D721Med (cell line): ENCODE results near the gene COMMD1.

Source experiments
- DNase-seq: peaks from one replicate; pipeline ENCODE4 v3.0.0; 2011; ENCODE audit warnings: low spot score; ENCODE audit not compliant: insufficient read length
- FAIRE-seq: peaks from 2 replicates; lab custom pipeline; 2011; peaks lifted over from hg19 to GRCh38; lab: Jason Lieb, UNC
- TF ChIP-seq, protein P1 (sequence below): IDR thresholded peaks from 2 replicates; pipeline ENCODE4 v1.5.1; 2012; ENCODE audit warnings: mild to moderate bottlenecking, control low read depth; ENCODE audit not compliant: insufficient read depth; ENCODE audit errors: missing control alignments

The COMMD1 gene

GRCh38 chr2:62054029-62054791 is 148.7 kb downstream of the COMMD1 start:
- TF ChIP-seq, protein P1, sequence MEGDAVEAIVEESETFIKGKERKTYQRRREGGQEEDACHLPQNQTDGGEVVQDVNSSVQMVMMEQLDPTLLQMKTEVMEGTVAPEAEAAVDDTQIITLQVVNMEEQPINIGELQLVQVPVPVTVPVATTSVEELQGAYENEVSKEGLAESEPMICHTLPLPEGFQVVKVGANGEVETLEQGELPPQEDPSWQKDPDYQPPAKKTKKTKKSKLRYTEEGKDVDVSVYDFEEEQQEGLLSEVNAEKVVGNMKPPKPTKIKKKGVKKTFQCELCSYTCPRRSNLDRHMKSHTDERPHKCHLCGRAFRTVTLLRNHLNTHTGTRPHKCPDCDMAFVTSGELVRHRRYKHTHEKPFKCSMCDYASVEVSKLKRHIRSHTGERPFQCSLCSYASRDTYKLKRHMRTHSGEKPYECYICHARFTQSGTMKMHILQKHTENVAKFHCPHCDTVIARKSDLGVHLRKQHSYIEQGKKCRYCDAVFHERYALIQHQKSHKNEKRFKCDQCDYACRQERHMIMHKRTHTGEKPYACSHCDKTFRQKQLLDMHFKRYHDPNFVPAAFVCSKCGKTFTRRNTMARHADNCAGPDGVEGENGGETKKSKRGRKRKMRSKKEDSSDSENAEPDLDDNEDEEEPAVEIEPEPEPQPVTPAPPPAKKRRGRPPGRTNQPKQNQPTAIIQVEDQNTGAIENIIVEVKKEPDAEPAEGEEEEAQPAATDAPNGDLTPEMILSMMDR: no peak
- FAIRE-seq (no peak), DNase-seq (no peak)

DNA sequence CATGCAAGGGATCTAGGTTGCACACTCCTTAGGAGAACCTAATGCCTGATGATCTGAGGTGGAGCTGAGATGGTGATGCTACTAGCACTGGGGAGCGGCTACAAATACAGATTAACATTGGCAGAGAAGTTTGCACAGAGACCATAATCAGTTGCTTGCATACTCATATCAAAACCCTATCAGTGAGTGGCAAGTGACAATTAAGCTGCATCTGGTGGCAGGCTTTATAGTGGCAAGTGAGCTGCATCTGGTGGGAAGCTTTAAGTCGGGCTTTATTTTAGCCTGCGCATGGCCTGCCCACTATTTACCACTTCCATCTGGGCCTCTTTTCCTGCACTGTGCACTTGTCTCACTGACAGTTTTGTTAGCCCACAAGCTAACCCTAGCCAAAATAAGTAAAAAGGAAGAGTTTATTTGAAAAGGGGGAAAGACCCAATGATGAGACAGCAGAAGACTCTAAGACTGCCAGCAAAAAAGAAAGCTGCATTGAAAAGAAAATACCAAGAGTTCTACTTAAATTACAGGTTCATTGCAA is 149.5 kb downstream of the COMMD1 start:
- no peak for FAIRE-seq
- DNase-seq: no peak
- TF ChIP-seq, protein P1: no peak

- DNase-seq: no peak
- TF ChIP-seq, protein P1: no peak
- FAIRE-seq: no peak
These were observed 150.4 kb downstream of the COMMD1 start for GRCh38 chr2:62055724-62056336.

DNA sequence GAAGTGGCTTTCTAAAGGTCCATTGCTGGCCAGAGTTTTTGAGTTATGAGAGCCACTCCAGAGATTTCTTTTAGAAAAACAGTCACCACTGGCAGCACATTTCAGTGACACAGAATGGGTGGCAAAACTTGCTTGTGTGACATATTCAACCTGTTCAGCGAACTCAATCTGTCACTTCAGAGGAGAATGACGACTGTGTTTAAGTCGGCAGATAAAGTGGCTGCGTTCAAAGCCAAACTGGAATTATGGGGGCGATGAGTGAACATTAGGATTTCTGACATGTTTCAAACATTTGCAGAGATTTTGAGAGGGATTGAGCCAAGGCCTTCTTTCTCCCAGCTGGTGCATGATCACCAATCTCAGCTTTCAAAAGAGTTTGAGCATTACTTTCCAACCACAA is 150.9 kb downstream of the COMMD1 start:
- DNase-seq (no peak), FAIRE-seq (no peak)
- TF ChIP-seq, protein P1: no peak

DNA sequence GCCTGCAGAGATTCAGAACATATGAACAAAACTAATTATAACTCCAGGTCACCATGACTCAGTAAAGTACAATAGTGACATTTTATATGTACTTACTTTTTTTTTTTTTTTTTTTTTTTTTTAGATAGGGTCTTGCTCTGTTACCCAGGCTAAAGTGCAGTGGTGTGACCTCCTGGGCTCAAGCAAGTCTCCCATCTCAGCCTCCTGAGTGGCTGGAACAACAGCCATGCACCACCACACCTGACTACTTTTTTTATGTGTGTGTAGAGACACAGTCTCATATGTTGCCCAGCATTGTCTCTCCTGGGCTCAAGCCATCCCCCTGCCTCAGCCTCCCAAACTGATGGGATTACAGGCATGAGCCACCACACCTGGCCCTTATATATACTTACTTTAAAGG is 159.8 kb downstream of the COMMD1 start:
- DNase-seq: no peak
- TF ChIP-seq, protein P1: no peak
- FAIRE-seq: no peak

DNA sequence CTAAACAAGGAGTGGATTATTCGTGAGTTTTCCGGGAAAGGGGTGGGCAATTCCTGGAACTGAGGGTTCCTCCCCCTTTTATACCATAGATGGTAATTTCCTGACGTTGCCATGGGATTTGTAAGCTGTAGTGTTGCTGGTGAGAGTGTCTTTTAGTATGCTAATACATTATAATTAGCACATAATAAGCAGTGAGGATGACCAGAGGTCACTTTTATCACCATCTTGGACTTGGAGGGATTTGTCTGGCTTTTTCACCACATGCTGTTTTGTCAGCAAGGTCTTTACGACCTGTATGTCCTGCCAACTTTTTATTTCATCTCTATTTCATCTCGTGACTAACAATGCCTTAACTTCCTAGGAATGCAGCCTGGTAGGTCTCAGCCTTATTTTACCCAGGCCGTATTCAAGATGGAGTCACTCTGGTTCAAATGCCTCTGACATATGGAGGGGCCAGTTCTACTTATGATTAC is 165.7 kb downstream of the COMMD1 start:
- TF ChIP-seq, protein P1: no peak
- DNase-seq: no peak
- no peak for FAIRE-seq
